Psoas muscle (tissue), 8 donors: ENCODE measurements around the gene GNB5. TPM values are rescaled to one million over a fixed set of nuclear protein-coding genes. Genes with fewer than 3 reads are reported as not detected.
A peak's percentile ranks its signal among the peaks of the same experiment; 100 is the strongest.

Experiments used
- ATAC-seq, 4 donors: fragments of 200-7000 bp; cut with Tn5 transposase; one replicate each; pipeline ENCODE4 v1.9.1; 2020; ENCODE audit warnings: moderate library complexity in 3 of 4, mild to moderate bottlenecking in 2 of 4
- DNase-seq, 2 donors: peaks; one replicate each; pipeline ENCODE4 v3.0.0-alpha.2; 2020
- H3K27ac ChIP-seq: fragments of 200-600 bp; one replicate; pipeline ENCODE4 v1.8.0; 2022
- H3K27me3 ChIP-seq, 3 donors: fragments of 200-600 bp in 1 of 3; one replicate each; pipeline versions ENCODE4 v1.6.1 to v1.8.0; 2013 to 2022; ENCODE audit warnings: low read length in 2 of 3, mild to moderate bottlenecking in 2 of 3, moderate library complexity in 1 of 3; ENCODE audit not compliant: insufficient read depth in 3 of 3
- H3K36me3 ChIP-seq, 2 donors: fragments of 200-600 bp in 1 of 2; one replicate each; pipeline versions ENCODE4 v1.6.1 to v1.8.0; 2013 to 2022; ENCODE audit warnings: low read depth in 1 of 2, mild to moderate bottlenecking in 1 of 2, moderate library complexity in 1 of 2; ENCODE audit not compliant: insufficient read depth in 1 of 2
- H3K4me1 ChIP-seq: fragments of 200-600 bp; one replicate; pipeline ENCODE4 v1.8.0; 2022
- H3K4me3 ChIP-seq: fragments of 200-600 bp; one replicate; pipeline ENCODE4 v1.8.0; 2022; ENCODE audit warnings: mild to moderate bottlenecking
- H3K9me3 ChIP-seq: fragments of 200-600 bp; one replicate; pipeline ENCODE4 v1.8.0; 2022
- WGBS, 3 donors: extraction: QIAGEN DNeasy Blood & Tissue Kit; methylation state at CpG; one replicate each; pipeline versions ENCODE4 v1.1.6 to v1.1.7; 2013; 5-methylcytosine and 5-hydroxymethylcytosine counted together
- intact Hi-C, 2 donors: fragments of 100-400 bp; cut with DNase I; formaldehyde crosslinking; loops; one replicate each; pipeline versions ENCODE4 v1.11.0 to v1.14.2; 2022
- polyA plus RNA-seq, 3 donors: library from polyadenylated mRNA; stranded (reverse); fragments of 200-250 nt; gene quantifications; one replicate each; pipeline ENCODE4 v1.2.3, GENCODE V29; 2013
- total RNA-seq, 4 donors: library from RNA; stranded (reverse); fragmentation: NEBNext Ultra II Directional in 2 of 4; extraction: Animal tissue kit (Norgen Biotek cat#: 25700) in 2 of 4; gene quantifications; one replicate each; pipeline versions ENCODE4 v1.2.1 to v1.2.4, GENCODE V29; 2021 to 2023
- TF ChIP-seq, protein P1 (sequence below): fragments of 200-600 bp; IDR thresholded peaks from one replicate; pipeline ENCODE4 v1.8.0; 2022; ENCODE audit warnings: antibody characterized with exemption
- donor health status: healthy with polysubstance abuse.
- donor health status: DM: no; HTN: no; CAD: no; lungs with moderate emphysema.
- donor health status: Bipolar disorder and iron deficiency.
- donor health status: healthy.
- donor health status: DM: yes; HTN: yes; CAD: no.
- donor health status: DM: no; HTN: no; CAD: no.
- donor health status: DM: no; HTN: no; CAD: no.
- donor health status: DM: yes; HTN: yes; CAD: no.

Gene GNB5
- total and polyA plus RNA-seq, 7 donors, result 0.86 to 2.5 (median 1.4) TPM

DNA sequence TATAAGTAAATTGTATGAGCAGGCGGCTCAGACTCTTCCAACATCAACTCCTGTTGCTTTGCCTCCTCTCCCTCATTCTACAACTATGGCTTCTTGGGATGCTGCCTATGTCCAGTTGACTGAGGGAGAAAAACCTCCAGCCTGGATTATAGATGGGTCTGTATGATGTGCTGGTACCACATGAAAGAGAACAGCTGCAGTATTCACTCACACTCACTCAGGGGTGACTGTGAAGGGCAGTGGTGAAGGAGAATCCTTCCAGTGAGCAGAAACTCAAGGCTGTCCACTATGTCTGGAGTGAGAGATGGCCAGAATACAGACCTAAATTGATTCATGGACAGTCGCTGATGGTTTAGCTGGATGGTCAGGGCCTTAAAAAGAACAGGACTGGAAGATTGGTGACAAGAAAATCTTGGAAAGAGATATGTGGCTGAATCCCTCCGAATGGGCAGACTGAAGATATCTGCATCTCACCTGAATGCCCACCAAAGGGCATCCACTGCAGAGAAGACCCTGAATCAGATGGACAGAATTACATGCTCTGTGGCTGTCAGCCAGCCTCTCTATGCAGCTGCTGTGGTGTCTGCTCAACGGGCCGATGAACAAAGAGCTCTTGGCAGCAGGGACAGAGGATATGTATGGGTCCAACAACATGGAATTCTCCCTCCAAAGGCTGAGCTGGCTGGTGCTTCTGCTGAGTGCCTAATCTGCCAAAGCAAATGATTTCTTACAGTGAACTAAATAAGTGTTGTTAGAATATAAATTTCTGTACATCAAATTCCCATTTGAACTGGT lies 76.7 kb downstream of the GNB5 start:
- DNase-seq, result no peak

DNA sequence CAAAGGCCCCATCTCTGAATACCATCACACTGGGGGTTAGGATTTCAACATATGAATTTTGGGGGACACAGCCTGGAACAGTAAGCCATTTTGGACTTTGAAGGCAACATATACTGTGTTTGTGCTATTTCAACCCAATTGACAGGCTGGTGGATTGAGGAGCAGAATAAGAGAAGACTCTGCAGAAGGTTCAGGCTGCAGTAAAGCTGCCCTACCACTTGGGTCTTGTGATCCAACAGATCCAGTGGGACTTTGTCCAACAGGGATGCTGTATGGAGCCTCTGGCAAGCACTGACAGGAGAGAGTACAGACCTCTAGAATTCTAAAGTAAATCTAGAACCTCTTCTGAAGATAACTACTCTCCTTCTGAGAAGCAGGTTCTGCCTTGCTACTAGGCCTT lies 77.5 kb downstream of the GNB5 start:
- H3K4me3 ChIP-seq, result no peak overlapping the region
- DNase-seq (no peak), ATAC-seq (no peak)
- peaks cover 0 to 34% (median 3%) of the 10 kb centered on the region in 3 donors for H3K27me3 ChIP-seq
- H3K4me1 ChIP-seq, result no peaks in the 10 kb centered on the region
- H3K9me3 ChIP-seq, result no peaks in the 10 kb centered on the region
- TF ChIP-seq, protein P1, sequence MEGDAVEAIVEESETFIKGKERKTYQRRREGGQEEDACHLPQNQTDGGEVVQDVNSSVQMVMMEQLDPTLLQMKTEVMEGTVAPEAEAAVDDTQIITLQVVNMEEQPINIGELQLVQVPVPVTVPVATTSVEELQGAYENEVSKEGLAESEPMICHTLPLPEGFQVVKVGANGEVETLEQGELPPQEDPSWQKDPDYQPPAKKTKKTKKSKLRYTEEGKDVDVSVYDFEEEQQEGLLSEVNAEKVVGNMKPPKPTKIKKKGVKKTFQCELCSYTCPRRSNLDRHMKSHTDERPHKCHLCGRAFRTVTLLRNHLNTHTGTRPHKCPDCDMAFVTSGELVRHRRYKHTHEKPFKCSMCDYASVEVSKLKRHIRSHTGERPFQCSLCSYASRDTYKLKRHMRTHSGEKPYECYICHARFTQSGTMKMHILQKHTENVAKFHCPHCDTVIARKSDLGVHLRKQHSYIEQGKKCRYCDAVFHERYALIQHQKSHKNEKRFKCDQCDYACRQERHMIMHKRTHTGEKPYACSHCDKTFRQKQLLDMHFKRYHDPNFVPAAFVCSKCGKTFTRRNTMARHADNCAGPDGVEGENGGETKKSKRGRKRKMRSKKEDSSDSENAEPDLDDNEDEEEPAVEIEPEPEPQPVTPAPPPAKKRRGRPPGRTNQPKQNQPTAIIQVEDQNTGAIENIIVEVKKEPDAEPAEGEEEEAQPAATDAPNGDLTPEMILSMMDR, result no peak
- no peaks in the 10 kb centered on the region for H3K36me3 ChIP-seq
- no peak overlapping the region for H3K27ac ChIP-seq
- intact Hi-C loops, result no loop called here

More for the DNA sequence above, 76.7 kb downstream of the GNB5 start:
- Histone ChIP-seq H3K4me1 (no peaks in the 10 kb centered on the region), H3K27ac (no peak overlapping the region), H3K36me3 (no peaks in the 10 kb centered on the region), H3K9me3 (no peaks in the 10 kb centered on the region), H3K4me3 (no peak overlapping the region), H3K27me3 (peaks cover 0 to 34% (median 3%) of the 10 kb centered on the region in 3 donors)
- ATAC-seq, result no peak
- WGBS, 3 donors, result 41 to 56% (median 41%) methylated on average over 5 of the region's 5 CpGs
- TF ChIP-seq, protein P1, result no peak
- intact Hi-C loops, result no loop called here

DNA sequence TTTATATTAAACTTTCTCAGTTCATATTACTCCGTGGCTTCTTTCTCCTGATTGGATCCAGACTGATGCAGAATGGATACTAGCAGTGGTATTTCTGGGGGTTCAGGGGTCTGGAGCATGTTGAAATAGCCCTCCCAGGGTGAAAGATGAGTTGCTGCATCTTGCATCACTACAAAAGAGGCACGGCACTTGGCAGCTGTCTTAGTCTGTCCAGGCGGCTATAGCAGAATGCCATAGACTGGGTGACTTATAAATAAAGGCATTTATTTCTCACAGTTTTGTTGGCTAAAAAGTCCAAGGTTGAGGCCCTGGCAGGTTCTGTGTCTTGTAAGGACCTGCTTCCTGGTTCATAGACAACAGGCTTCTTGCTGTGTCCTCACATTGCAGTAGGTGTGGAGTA lies 78.0 kb downstream of the GNB5 start:
- Histone ChIP-seq H3K36me3 (no peaks in the 10 kb centered on the region), H3K9me3 (no peaks in the 10 kb centered on the region), H3K27ac (no peak overlapping the region), H3K4me3 (no peak overlapping the region), H3K4me1 (no peaks in the 10 kb centered on the region), H3K27me3 (peaks cover 0 to 34% (median 3%) of the 10 kb centered on the region in 3 donors)
- TF ChIP-seq, protein P1, result no peak
- 85 to 93% (median 89%) methylated on average over 3 of the region's 3 CpGs for WGBS, 3 donors
- ATAC-seq (no peak), DNase-seq (no peak)
- intact Hi-C loops, result no loop called here

DNA sequence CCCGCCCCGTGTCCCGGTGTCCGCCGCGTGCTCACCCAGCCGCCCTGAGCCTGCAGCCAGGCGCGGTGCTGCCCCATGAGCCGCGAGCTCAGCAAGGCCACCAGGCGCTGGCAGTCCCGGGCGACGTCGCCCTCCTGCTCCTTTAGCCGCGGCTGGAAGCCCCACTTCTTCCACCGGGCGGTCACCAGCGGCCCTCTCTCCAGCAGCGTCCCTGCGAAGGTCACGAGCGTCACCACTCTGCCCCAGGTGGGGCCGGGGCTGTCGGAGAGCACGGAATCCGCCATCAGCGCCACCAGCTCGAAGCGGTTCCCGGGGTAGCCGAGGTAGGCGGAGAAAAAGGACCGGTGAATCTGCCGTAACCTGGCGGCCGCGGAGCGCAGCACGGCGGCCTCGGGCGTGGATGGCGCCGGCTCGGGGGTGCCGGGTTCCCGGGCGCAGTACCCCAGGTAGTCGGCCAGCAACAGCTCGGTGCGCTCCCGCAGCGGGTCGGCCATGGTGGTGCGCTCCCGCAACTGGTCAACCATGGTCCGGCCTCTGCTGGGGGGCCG lies 78.9 kb downstream of the GNB5 start:
- no peaks in the 10 kb centered on the region for H3K4me1 ChIP-seq
- H3K36me3 ChIP-seq, result no peaks in the 10 kb centered on the region
- intact Hi-C loops, result no loop called here
- TF ChIP-seq, protein P1, result no peak
- 8 to 14% (median 13%) methylated on average over 46 to 61 of the region's 61 CpGs for WGBS, 3 donors
- no peak overlapping the region for H3K27ac ChIP-seq
- DNase-seq (peak in 1 of 2 donors; percentile 23), ATAC-seq (peak; percentile 32 to 63 (median 42))
- H3K4me3 ChIP-seq, result peak overlapping the region; percentile 48
- H3K27me3 ChIP-seq, result peaks cover 0 to 34% (median 3%) of the 10 kb centered on the region in 3 donors
- H3K9me3 ChIP-seq, result no peaks in the 10 kb centered on the region
